Neural cell (in vitro differentiated cells): ENCODE data around the gene ABCA12. TPM values are rescaled to one million over a fixed set of nuclear protein-coding genes. Genes with fewer than 3 reads are reported as not detected.

Experiments
- H2AFZ ChIP-seq: fragments of 200-600, 300-800 bp; sonication (generic), shearing (Covaris generic); 2 replicates; pipeline ENCODE4 v1.6.0; 2014; ENCODE audit warnings: low read depth, mild to moderate bottlenecking, antibody characterized with exemption, low read length, moderate library complexity
- H3F3A ChIP-seq: fragments of 200-600 bp; shearing (Covaris generic); 2 replicates; pipeline ENCODE4 v1.6.1; 2016; ENCODE audit warnings: mild to moderate bottlenecking, moderate library complexity, mixed read lengths, antibody characterized with exemption, low read length; ENCODE audit not compliant: insufficient read depth, poor library complexity, severe bottlenecking
- H3K27ac ChIP-seq: fragments of 200-600, 300-800 bp; sonication (generic), shearing (Covaris generic); 2 replicates; pipeline ENCODE4 v1.5.1; 2014; ENCODE audit warnings: mild to moderate bottlenecking, low read length, moderate library complexity
- H3K27me3 ChIP-seq: fragments of 300-800, 200-600 bp; sonication (generic), shearing (Covaris generic); 2 replicates; pipeline ENCODE4 v1.6.0; 2014; ENCODE audit warnings: mild to moderate bottlenecking, low read depth, low read length, moderate library complexity; ENCODE audit not compliant: insufficient read depth
- H3K36me3 ChIP-seq: fragments of 300-800, 200-600 bp; sonication (generic), shearing (Covaris generic); 2 replicates; pipeline ENCODE4 v1.5.1; 2014; ENCODE audit warnings: mild to moderate bottlenecking, antibody characterized with exemption, low read length, moderate library complexity; ENCODE audit not compliant: insufficient read depth
- H3K4me2 ChIP-seq: fragments of 300-800, 200-600 bp; sonication (generic), shearing (Covaris generic); 2 replicates; pipeline ENCODE4 v1.6.0; 2014; ENCODE audit warnings: mild to moderate bottlenecking, low read length
- H3K4me3 ChIP-seq: fragments of 300-800, 200-600 bp; sonication (generic), shearing (Covaris generic); 2 replicates; pipeline ENCODE4 v1.5.1; 2014; ENCODE audit warnings: mild to moderate bottlenecking, low read length, moderate library complexity
- H3K79me2 ChIP-seq: fragments of 200-600 bp; shearing (Covaris generic); replicated peaks from 2 replicates; pipeline ENCODE4 v1.6.0; 2014; ENCODE audit warnings: mild to moderate bottlenecking, low read length, moderate library complexity; ENCODE audit not compliant: insufficient read depth
- H3K9ac ChIP-seq: fragments of 300-800, 200-600 bp; sonication (generic), shearing (Covaris generic); 2 replicates; pipeline ENCODE4 v1.6.1; 2016; ENCODE audit warnings: mild to moderate bottlenecking, low read length, mixed read lengths
- H3K9me2 ChIP-seq: fragments of 200-600 bp; shearing (Covaris generic); 2 replicates; pipeline ENCODE4 v1.6.1; 2016; ENCODE audit warnings: mild to moderate bottlenecking, low read length, mixed read lengths; ENCODE audit not compliant: insufficient read depth
- H3K9me3 ChIP-seq: fragments of 200-600, 300-800 bp; sonication (generic), shearing (Covaris generic); 2 replicates; pipeline ENCODE4 v1.6.1; 2016; ENCODE audit warnings: mild to moderate bottlenecking, mixed run types, low read length, moderate library complexity, mixed read lengths
- H4K20me1 ChIP-seq: fragments of 200-600 bp; shearing (Covaris generic); 2 replicates; pipeline ENCODE4 v1.6.1; 2016; ENCODE audit warnings: mild to moderate bottlenecking, mixed run types; ENCODE audit not compliant: insufficient read depth
- EP300 ChIP-seq: fragments of 450-650 bp; conservative IDR thresholded peaks from 2 replicates; pipeline ENCODE4 v1.6.1; 2014; ENCODE audit warnings: antibody characterized with exemption, mild to moderate bottlenecking, moderate library complexity; ENCODE audit not compliant: poor library complexity, severe bottlenecking
- EZH2 ChIP-seq: fragments of 200-600, 300-800 bp; shearing (Covaris generic), sonication (generic); IDR thresholded peaks from 2 replicates; pipeline ENCODE4 v1.6.1; 2014; ENCODE audit warnings: antibody characterized with exemption, low read length, borderline replicate concordance, mild to moderate bottlenecking; ENCODE audit not compliant: insufficient read depth, poor library complexity, severe bottlenecking
- MXI1 ChIP-seq: fragments of 450-650 bp; conservative IDR thresholded peaks from 2 replicates; pipeline ENCODE4 v1.6.1; 2014; ENCODE audit warnings: antibody characterized with exemption, mild to moderate bottlenecking; ENCODE audit not compliant: poor library complexity, severe bottlenecking
- POLR2AphosphoS5 ChIP-seq: IDR thresholded peaks from 2 replicates; pipeline ENCODE4 v1.6.1; 2012
- RAD21 ChIP-seq: fragments of 450-650 bp; conservative IDR thresholded peaks from 2 replicates; pipeline ENCODE4 v1.6.1; 2014; ENCODE audit warnings: antibody characterized with exemption, mild to moderate bottlenecking, moderate library complexity
- SMC3 ChIP-seq: fragments of 450-650 bp; conservative IDR thresholded peaks from 2 replicates; pipeline ENCODE4 v1.6.1; 2014; ENCODE audit warnings: antibody characterized with exemption, mild to moderate bottlenecking, moderate library complexity; ENCODE audit not compliant: poor library complexity
- TAF1 ChIP-seq: IDR thresholded peaks from 2 replicates; pipeline ENCODE4 v1.6.1; 2012; ENCODE audit warnings: low read depth
- polyA plus RNA-seq: library from polyadenylated mRNA; depleted of rRNA; stranded (reverse); fragments of >200 nt; gene quantifications from 2 replicates; pipeline ENCODE4 v1.2.3, GENCODE V29; 2014
- TF ChIP-seq, protein P1 (sequence below): fragments of 450-650 bp; IDR thresholded peaks from 2 replicates; pipeline ENCODE4 v1.5.1; 2014; ENCODE audit warnings: antibody characterized with exemption, mild to moderate bottlenecking, moderate library complexity; ENCODE audit not compliant: poor library complexity, severe bottlenecking
- TF ChIP-seq, protein P2 (sequence below): IDR thresholded peaks from 2 replicates; pipeline ENCODE4 v1.6.1; 2012; ENCODE audit warnings: borderline replicate concordance

Gene ABCA12
- polyA plus RNA-seq, 1 donor from 2014 or later, result not detected

DNA sequence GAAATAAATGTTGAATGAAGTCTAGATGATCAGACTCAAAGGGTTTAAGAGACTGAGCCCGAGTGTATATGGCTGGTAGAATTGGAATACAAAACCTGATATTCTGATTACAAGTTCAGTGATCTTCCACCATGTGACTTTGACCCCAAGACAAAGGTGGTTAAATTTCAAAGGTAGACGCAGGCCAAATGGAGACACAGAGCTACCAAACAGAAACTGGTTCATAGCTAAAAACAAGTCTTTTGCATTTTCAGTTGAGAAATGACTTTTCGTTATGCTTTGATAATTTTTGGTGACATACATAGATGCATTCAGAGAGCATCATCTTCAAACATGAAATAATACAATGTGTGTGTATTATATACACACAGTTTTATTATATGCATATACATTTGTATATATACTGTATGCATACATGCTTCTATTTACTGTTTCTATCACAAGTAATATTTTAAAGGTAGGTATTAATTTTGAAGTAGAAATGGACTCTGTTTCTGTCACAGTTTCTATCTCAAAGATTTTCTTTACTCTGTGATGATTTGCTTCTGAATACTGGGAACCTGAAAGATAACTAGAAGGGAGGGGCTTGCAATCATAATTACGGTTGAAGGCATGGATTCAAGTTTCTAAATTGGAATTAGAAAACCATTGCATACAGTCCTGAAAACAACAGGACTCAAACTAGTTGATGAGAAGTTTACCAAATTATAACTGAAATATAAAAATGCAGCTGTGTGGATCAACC is 142.3 kb downstream of the ABCA12 start:
- Histone ChIP-seq H3K79me2 (no peaks in the 10 kb centered on the region), H3K36me3 (no peaks in the 10 kb centered on the region), H3K9me3 (no peaks in the 10 kb centered on the region), H3K4me3 (no peak overlapping the region), H3K27ac (no peak overlapping the region), H3F3A (no peaks in the 10 kb centered on the region), H2AFZ (no peak overlapping the region), H3K4me2 (no peak overlapping the region), H4K20me1 (no peaks in the 10 kb centered on the region), H3K9me2 (no peaks in the 10 kb centered on the region), H3K9ac (no peak overlapping the region), H3K27me3 (no peaks in the 10 kb centered on the region)
- TF ChIP-seq MXI1 (no peak), TAF1 (no peak), POLR2AphosphoS5 (no peak), EP300 (no peak), RAD21 (no peak), SMC3 (no peak), EZH2 (no peak)
- TF ChIP-seq, protein P1, sequence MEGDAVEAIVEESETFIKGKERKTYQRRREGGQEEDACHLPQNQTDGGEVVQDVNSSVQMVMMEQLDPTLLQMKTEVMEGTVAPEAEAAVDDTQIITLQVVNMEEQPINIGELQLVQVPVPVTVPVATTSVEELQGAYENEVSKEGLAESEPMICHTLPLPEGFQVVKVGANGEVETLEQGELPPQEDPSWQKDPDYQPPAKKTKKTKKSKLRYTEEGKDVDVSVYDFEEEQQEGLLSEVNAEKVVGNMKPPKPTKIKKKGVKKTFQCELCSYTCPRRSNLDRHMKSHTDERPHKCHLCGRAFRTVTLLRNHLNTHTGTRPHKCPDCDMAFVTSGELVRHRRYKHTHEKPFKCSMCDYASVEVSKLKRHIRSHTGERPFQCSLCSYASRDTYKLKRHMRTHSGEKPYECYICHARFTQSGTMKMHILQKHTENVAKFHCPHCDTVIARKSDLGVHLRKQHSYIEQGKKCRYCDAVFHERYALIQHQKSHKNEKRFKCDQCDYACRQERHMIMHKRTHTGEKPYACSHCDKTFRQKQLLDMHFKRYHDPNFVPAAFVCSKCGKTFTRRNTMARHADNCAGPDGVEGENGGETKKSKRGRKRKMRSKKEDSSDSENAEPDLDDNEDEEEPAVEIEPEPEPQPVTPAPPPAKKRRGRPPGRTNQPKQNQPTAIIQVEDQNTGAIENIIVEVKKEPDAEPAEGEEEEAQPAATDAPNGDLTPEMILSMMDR, result no peak
- TF ChIP-seq, protein P2, sequence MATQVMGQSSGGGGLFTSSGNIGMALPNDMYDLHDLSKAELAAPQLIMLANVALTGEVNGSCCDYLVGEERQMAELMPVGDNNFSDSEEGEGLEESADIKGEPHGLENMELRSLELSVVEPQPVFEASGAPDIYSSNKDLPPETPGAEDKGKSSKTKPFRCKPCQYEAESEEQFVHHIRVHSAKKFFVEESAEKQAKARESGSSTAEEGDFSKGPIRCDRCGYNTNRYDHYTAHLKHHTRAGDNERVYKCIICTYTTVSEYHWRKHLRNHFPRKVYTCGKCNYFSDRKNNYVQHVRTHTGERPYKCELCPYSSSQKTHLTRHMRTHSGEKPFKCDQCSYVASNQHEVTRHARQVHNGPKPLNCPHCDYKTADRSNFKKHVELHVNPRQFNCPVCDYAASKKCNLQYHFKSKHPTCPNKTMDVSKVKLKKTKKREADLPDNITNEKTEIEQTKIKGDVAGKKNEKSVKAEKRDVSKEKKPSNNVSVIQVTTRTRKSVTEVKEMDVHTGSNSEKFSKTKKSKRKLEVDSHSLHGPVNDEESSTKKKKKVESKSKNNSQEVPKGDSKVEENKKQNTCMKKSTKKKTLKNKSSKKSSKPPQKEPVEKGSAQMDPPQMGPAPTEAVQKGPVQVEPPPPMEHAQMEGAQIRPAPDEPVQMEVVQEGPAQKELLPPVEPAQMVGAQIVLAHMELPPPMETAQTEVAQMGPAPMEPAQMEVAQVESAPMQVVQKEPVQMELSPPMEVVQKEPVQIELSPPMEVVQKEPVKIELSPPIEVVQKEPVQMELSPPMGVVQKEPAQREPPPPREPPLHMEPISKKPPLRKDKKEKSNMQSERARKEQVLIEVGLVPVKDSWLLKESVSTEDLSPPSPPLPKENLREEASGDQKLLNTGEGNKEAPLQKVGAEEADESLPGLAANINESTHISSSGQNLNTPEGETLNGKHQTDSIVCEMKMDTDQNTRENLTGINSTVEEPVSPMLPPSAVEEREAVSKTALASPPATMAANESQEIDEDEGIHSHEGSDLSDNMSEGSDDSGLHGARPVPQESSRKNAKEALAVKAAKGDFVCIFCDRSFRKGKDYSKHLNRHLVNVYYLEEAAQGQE, result no peak

DNA sequence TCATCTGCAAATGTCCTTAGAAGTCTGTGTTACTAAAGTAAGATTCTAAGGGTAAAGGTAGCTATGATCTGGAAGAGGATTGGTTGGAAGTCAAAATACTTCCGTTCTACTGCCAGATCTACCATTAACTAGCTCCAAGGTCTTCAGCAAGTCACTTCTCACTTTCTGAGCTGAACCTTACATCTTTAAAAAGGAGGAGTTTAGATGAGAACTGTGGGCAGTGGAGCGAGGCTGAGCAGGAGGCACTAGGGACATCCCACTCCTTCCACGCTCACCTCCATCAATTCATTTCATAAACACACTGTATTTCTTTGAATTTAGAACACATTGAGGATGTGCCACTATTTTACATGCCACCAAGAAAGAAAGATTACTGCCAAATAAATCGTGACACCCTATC is 143.0 kb downstream of the ABCA12 start:
- Histone ChIP-seq H3K9me3 (no peaks in the 10 kb centered on the region), H3K4me2 (no peak overlapping the region), H3K79me2 (no peaks in the 10 kb centered on the region), H2AFZ (no peak overlapping the region), H3F3A (no peaks in the 10 kb centered on the region), H4K20me1 (no peaks in the 10 kb centered on the region), H3K9me2 (no peaks in the 10 kb centered on the region), H3K27ac (no peak overlapping the region), H3K9ac (no peak overlapping the region), H3K36me3 (no peaks in the 10 kb centered on the region), H3K27me3 (no peaks in the 10 kb centered on the region), H3K4me3 (no peak overlapping the region)
- TF ChIP-seq, protein P2, result no peak
- TF ChIP-seq POLR2AphosphoS5, result no peak
- no peak for TF ChIP-seq MXI1
- TF ChIP-seq TAF1, result no peak
- TF ChIP-seq, protein P1, result no peak
- no peak for TF ChIP-seq EZH2
- no peak for TF ChIP-seq RAD21
- no peak for TF ChIP-seq EP300
- no peak for TF ChIP-seq SMC3
